ENCODE results near the gene SEC23A. TPM values are rescaled to one million over a fixed set of nuclear protein-coding genes. Genes with fewer than 3 reads are reported as not detected.
A peak's percentile ranks its signal among the peaks of the same experiment; 100 is the strongest.

The SEC23A gene
- total and polyA plus RNA-seq, 2 of the 13 experiments (the other 11 are each of a cell fraction or from before 2014, with no cell fraction given), result 403 to 887 TPM

DNA sequence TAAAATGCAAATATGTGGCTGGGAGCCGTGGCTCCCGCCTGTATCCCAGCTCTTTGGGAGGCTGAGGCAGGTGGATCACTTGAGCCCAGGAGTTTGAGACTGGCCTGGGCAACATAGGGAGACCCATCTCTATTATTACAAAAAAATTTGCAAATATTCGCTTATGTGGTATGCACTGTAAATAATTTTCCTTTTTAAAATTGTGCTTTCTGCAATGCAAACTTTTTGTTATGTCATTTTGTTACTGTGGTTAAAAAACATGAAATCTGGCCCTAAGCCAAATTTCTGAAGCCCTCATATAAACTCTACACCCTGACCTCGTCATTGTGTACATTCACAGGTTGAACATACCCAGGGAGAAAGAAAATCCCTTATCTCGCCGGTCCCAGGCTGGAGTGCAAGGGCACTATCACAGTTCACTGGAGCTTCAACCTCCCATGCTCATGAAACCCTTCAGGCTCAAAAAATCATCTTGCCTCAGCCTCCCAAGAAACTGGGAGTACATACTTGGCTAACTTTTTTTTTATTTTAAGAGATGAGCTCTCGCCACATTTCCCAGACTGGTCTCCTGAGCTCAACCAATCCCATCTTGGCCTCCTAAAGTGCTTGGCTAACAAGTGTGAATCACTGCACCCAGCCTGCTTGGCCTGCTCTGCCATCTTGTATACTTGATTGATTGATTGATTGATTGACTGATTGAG, 42.4 kb upstream of the SEC23A start (continued):
- TF ChIP-seq, protein P1, sequence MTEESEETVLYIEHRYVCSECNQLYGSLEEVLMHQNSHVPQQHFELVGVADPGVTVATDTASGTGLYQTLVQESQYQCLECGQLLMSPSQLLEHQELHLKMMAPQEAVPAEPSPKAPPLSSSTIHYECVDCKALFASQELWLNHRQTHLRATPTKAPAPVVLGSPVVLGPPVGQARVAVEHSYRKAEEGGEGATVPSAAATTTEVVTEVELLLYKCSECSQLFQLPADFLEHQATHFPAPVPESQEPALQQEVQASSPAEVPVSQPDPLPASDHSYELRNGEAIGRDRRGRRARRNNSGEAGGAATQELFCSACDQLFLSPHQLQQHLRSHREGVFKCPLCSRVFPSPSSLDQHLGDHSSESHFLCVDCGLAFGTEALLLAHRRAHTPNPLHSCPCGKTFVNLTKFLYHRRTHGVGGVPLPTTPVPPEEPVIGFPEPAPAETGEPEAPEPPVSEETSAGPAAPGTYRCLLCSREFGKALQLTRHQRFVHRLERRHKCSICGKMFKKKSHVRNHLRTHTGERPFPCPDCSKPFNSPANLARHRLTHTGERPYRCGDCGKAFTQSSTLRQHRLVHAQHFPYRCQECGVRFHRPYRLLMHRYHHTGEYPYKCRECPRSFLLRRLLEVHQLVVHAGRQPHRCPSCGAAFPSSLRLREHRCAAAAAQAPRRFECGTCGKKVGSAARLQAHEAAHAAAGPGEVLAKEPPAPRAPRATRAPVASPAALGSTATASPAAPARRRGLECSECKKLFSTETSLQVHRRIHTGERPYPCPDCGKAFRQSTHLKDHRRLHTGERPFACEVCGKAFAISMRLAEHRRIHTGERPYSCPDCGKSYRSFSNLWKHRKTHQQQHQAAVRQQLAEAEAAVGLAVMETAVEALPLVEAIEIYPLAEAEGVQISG (CRISPR knock-in tag; IDR thresholded peaks at IDR 0.05), result peak; percentile 82
- TF ChIP-seq NR3C1 (CRISPR knock-in tag; IDR thresholded peaks at IDR 0.05) (no peak), ZFP41 (CRISPR knock-in tag; IDR thresholded peaks at IDR 0.05; ENCODE audit: borderline replicate concordance) (no peak), TCF7 (IDR thresholded peaks at IDR 0.05; ENCODE audit: low read depth) (peak; percentile 35; the same call in 1 of the 2 replicates), SSRP1 (CRISPR knock-in tag; IDR thresholded peaks at IDR 0.05) (no peak), ZNF777 (CRISPR knock-in tag; IDR thresholded peaks at IDR 0.05) (no peak), FOXK2 (IDR thresholded peaks at IDR 0.05) (peak; percentile 52; the same call in 1 of the 2 replicates), ZNF160 (CRISPR knock-in tag; IDR thresholded peaks at IDR 0.05) (no peak; the same call in 1 of the 2 replicates), NFYB (CRISPR knock-in tag; IDR thresholded peaks at IDR 0.05) (0 out of 2 replicates have a peak, but pooled peaks have one; percentile 18), ZNF501 (CRISPR knock-in tag; IDR thresholded peaks at IDR 0.05) (peak; percentile 62; the same call in 1 of the 2 replicates), PRMT3 (CRISPR knock-in tag; IDR thresholded peaks at IDR 0.05; ENCODE audit: borderline replicate concordance, low read depth) (no peak)
- TF ChIP-seq, protein P2, sequence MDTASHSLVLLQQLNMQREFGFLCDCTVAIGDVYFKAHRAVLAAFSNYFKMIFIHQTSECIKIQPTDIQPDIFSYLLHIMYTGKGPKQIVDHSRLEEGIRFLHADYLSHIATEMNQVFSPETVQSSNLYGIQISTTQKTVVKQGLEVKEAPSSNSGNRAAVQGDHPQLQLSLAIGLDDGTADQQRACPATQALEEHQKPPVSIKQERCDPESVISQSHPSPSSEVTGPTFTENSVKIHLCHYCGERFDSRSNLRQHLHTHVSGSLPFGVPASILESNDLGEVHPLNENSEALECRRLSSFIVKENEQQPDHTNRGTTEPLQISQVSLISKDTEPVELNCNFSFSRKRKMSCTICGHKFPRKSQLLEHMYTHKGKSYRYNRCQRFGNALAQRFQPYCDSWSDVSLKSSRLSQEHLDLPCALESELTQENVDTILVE (CRISPR knock-in tag; IDR thresholded peaks at IDR 0.05), result no peak
- TF ChIP-seq, protein P3, sequence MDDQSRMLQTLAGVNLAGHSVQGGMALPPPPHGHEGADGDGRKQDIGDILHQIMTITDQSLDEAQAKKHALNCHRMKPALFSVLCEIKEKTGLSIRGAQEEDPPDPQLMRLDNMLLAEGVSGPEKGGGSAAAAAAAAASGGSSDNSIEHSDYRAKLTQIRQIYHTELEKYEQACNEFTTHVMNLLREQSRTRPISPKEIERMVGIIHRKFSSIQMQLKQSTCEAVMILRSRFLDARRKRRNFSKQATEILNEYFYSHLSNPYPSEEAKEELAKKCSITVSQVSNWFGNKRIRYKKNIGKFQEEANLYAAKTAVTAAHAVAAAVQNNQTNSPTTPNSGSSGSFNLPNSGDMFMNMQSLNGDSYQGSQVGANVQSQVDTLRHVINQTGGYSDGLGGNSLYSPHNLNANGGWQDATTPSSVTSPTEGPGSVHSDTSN (CRISPR knock-in tag; IDR thresholded peaks at IDR 0.05; ENCODE audit: borderline replicate concordance), result no peak
- TF ChIP-seq, protein P4, sequence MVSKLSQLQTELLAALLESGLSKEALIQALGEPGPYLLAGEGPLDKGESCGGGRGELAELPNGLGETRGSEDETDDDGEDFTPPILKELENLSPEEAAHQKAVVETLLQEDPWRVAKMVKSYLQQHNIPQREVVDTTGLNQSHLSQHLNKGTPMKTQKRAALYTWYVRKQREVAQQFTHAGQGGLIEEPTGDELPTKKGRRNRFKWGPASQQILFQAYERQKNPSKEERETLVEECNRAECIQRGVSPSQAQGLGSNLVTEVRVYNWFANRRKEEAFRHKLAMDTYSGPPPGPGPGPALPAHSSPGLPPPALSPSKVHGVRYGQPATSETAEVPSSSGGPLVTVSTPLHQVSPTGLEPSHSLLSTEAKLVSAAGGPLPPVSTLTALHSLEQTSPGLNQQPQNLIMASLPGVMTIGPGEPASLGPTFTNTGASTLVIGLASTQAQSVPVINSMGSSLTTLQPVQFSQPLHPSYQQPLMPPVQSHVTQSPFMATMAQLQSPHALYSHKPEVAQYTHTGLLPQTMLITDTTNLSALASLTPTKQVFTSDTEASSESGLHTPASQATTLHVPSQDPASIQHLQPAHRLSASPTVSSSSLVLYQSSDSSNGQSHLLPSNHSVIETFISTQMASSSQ (IDR thresholded peaks at IDR 0.05; ENCODE audit: low read depth), result no peak
- TF ChIP-seq, protein P4 (CRISPR knock-in tag; IDR thresholded peaks at IDR 0.05; ENCODE audit: borderline replicate concordance), result peak; percentile 17; the same call in 1 of the 2 replicates
- TF ChIP-seq, protein P5, sequence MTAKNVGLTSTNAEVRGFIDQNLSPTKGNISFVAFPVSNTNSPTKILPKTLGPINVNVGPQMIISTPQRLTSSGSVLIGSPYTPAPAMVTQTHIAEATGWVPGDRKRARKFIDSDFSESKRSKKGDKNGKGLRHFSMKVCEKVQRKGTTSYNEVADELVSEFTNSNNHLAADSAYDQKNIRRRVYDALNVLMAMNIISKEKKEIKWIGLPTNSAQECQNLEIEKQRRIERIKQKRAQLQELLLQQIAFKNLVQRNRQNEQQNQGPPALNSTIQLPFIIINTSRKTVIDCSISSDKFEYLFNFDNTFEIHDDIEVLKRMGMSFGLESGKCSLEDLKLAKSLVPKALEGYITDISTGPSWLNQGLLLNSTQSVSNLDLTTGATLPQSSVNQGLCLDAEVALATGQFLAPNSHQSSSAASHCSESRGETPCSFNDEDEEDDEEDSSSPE (CRISPR knock-in tag; IDR thresholded peaks at IDR 0.05), result no peak
- TF ChIP-seq, protein P6, sequence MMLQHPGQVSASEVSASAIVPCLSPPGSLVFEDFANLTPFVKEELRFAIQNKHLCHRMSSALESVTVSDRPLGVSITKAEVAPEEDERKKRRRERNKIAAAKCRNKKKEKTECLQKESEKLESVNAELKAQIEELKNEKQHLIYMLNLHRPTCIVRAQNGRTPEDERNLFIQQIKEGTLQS (CRISPR knock-in tag; IDR thresholded peaks at IDR 0.05), result no peak
